Measurements from ENCODE around the gene LIPG.
"Not testable (repeated sequence)": the region's sequence is repeated elsewhere in the genome, so short reads cannot be mapped to it uniquely, and the experiment has no call there.

LIPG gene

GRCh38 chr18:49579041-49579440 is 17.2 kb downstream of the LIPG start:
- DNase-seq: not testable (repeated sequence)

- not testable (repeated sequence) for DNase-seq
These were observed 17.7 kb downstream of the LIPG start for GRCh38 chr18:49579583-49579982.

GRCh38 chr18:49580279-49580678 is 18.4 kb downstream of the LIPG start:
- no peak for DNase-seq

GRCh38 chr18:49581371-49581770 is 19.5 kb downstream of the LIPG start:
- no peak for DNase-seq

- DNase-seq: no peak
These were observed 20.7 kb downstream of the LIPG start for GRCh38 chr18:49582579-49582978.

GRCh38 chr18:49584394-49584793 is 22.5 kb downstream of the LIPG start:
- DNase-seq: no peak

- not testable (repeated sequence) for DNase-seq
These were observed 23.1 kb downstream of the LIPG start for GRCh38 chr18:49584951-49585350.

GRCh38 chr18:49585781-49586663 is 24.2 kb downstream of the LIPG start:
- DNase-seq: no peak

GRCh38 chr18:49588171-49588570 is 26.3 kb downstream of the LIPG start:
- DNase-seq: no peak

- no peak for DNase-seq
These were observed 27.1 kb downstream of the LIPG start for GRCh38 chr18:49588971-49589370.

- DNase-seq: no peak
These were observed 28.8 kb downstream of the LIPG start for GRCh38 chr18:49590608-49591007.

- DNase-seq: no peak
These were observed 29.4 kb downstream of the LIPG start for GRCh38 chr18:49591271-49591670.

GRCh38 chr18:49591775-49592174 is 29.9 kb downstream of the LIPG start:
- DNase-seq: no peak

GRCh38 chr18:49596687-49597086 is 34.8 kb downstream of the LIPG start:
- no peak for DNase-seq

GRCh38 chr18:49597157-49597931 is 35.5 kb downstream of the LIPG start:
- DNase-seq: peak; percentile 39

- DNase-seq: no peak
These were observed 39.4 kb downstream of the LIPG start for GRCh38 chr18:49601211-49601610.

- DNase-seq: no peak
These were observed 46.8 kb downstream of the LIPG start for GRCh38 chr18:49608366-49609255.

GRCh38 chr18:49609256-49610021 is 47.6 kb downstream of the LIPG start:
- no peak for DNase-seq

- peak; percentile 15 for DNase-seq
These were observed 48.2 kb downstream of the LIPG start for GRCh38 chr18:49610022-49610445.

GRCh38 chr18:49611316-49611715 is 49.5 kb downstream of the LIPG start:
- DNase-seq: no peak

- no peak for DNase-seq
These were observed 50.7 kb downstream of the LIPG start for GRCh38 chr18:49612515-49613033.

- no peak for DNase-seq
These were observed 51.3 kb downstream of the LIPG start for GRCh38 chr18:49613141-49613640.

Measured in DMS153 (cell line).